Esophagus squamous epithelium (tissue), 5 donors: ENCODE results near the gene PAM. TPM values are rescaled to one million over a fixed set of nuclear protein-coding genes. Genes with fewer than 3 reads are reported as not detected.

Experiments used
- DNase-seq: peaks from one replicate; lab custom pipeline; 2025; lab: John Stamatoyannopoulos, UW
- H3K27ac ChIP-seq, 4 donors: fragments of 200-600 bp; sonication (generic); one replicate each; pipeline ENCODE4 v1.5.1; 2016 to 2019; ENCODE audit warnings: mild to moderate bottlenecking in 1 of 4
- H3K27me3 ChIP-seq, 4 donors: fragments of 200-600 bp; sonication (generic); 1 replicate in 3 of 4; 2 replicates in 1 of 4; pipeline versions ENCODE4 v1.5.1 to v1.6.0; 2017 to 2021; ENCODE audit warnings: antibody characterized with exemption in 1 of 4
- H3K36me3 ChIP-seq, 3 donors: fragments of 200-600 bp; sonication (generic); one replicate each; pipeline ENCODE4 v1.5.1; 2016 to 2019
- H3K4me1 ChIP-seq, 3 donors: fragments of 200-600 bp; sonication (generic); one replicate each; pipeline ENCODE4 v1.5.1; 2017 to 2019
- H3K4me3 ChIP-seq, 4 donors: fragments of 200-600 bp; sonication (generic); 1 replicate in 3 of 4; 2 replicates in 1 of 4; pipeline ENCODE4 v1.5.1; 2016 to 2019; ENCODE audit warnings: mild to moderate bottlenecking in 2 of 4, moderate library complexity in 1 of 4
- H3K9me3 ChIP-seq, 3 donors: fragments of 200-600 bp; sonication (generic); one replicate each; pipeline ENCODE4 v1.5.1; 2016 to 2019
- POLR2A ChIP-seq, 4 donors: fragments of 450-650 bp; IDR thresholded peaks; one replicate each; pipeline ENCODE4 v1.6.1; 2017; ENCODE audit warnings: antibody characterized with exemption in 4 of 4, mild to moderate bottlenecking in 4 of 4, moderate library complexity in 3 of 4
- WGBS, 2 donors: methylation state at CpG; one replicate each; pipeline ENCODE4 v1.1.5; 2018; 5-methylcytosine and 5-hydroxymethylcytosine counted together
- intact Hi-C: fragments of 100-400 bp; cut with DNase I; formaldehyde crosslinking; loops from one replicate; pipeline ENCODE4 v1.15.0; 2022
- total RNA-seq, 4 donors: library from RNA; depleted of rRNA; stranded (reverse); fragments of >200 nt; gene quantifications; one replicate each; pipeline ENCODE4 v1.1.0, GENCODE V29; 2016
- TF ChIP-seq, protein P1 (sequence below), 6 experiments: fragments of 450-650 bp in 4 of 6; fragments of 200-600 bp in 2 of 6; sonication (generic) in 2 of 6; IDR thresholded peaks; one replicate each; pipeline ENCODE4 v1.5.1; 2016 to 2019; ENCODE audit warnings: antibody characterized with exemption in 6 of 6, mild to moderate bottlenecking in 4 of 6, moderate library complexity in 4 of 6
- donor health status: DM: yes; HTN: yes; CAD: no.

Gene PAM
- total RNA-seq, 4 donors from 2014 or later = 33.0 to 88.5 (median 53.8) TPM

DNA sequence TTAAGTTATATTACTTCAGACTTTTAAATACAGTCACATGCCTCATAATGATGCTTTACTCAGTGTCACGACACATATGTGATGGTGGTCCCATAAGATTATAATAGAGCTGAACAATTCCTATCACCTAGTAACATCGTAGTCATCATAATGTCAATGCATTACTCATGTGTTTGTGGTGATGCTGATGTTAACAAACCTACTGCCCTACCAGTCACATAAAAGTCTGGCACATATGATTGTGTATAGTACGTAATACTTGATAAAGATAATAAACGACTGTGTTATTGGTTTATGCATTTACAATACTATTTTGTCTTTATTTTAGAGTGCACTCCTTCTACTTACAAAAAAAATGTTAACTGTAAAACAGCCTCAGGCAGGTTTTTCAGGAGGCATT is 103.7 kb downstream of the PAM start:
- H3K27ac ChIP-seq = no peak overlapping the region

DNA sequence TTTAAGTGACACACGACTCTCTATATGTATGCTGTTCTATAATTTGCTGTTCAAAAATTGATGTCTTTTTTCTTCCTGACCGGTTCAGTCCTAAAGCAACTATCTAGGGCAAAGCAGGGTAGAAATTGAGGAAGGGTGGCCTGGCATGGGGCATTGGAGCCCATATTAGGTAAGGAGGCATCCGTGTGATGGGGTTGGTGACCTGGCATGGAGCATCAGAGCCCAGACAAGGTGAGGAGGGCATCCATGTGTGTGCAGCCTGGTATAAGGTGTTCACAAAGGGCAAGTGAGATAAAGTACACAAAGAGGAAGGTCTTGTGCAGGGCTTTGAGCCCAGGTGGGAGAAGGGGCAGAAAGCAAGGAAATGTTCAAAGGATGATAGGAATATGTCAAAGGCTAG is 104.9 kb downstream of the PAM start:
- no peaks in the 10 kb centered on the region for H3K27me3 ChIP-seq
- no peak overlapping the region for H3K4me3 ChIP-seq
- no peaks in the 10 kb centered on the region for H3K36me3 ChIP-seq
- TF ChIP-seq POLR2A (IDR thresholded peaks at IDR 0.05) = no peak
- TF ChIP-seq, protein P1, sequence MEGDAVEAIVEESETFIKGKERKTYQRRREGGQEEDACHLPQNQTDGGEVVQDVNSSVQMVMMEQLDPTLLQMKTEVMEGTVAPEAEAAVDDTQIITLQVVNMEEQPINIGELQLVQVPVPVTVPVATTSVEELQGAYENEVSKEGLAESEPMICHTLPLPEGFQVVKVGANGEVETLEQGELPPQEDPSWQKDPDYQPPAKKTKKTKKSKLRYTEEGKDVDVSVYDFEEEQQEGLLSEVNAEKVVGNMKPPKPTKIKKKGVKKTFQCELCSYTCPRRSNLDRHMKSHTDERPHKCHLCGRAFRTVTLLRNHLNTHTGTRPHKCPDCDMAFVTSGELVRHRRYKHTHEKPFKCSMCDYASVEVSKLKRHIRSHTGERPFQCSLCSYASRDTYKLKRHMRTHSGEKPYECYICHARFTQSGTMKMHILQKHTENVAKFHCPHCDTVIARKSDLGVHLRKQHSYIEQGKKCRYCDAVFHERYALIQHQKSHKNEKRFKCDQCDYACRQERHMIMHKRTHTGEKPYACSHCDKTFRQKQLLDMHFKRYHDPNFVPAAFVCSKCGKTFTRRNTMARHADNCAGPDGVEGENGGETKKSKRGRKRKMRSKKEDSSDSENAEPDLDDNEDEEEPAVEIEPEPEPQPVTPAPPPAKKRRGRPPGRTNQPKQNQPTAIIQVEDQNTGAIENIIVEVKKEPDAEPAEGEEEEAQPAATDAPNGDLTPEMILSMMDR (IDR thresholded peaks at IDR 0.05) = no peak
- DNase-seq = no peak
- no peaks in the 10 kb centered on the region for H3K9me3 ChIP-seq
- WGBS, 2 donors = 93 to 100% methylated on average over 3 of the region's 3 CpGs
- peaks cover 0 to 13% (median 0%) of the 10 kb centered on the region in 3 donors for H3K4me1 ChIP-seq
- intact Hi-C loops = no loop called here
- H3K27ac ChIP-seq = no peak overlapping the region

More for the DNA sequence above, 103.7 kb downstream of the PAM start:
- Histone ChIP-seq H3K9me3 (no peaks in the 10 kb centered on the region), H3K4me3 (no peak overlapping the region), H3K27me3 (no peaks in the 10 kb centered on the region), H3K36me3 (no peaks in the 10 kb centered on the region), H3K4me1 (peaks cover 0 to 1% (median 0%) of the 10 kb centered on the region in 3 donors)
- TF ChIP-seq POLR2A (IDR thresholded peaks at IDR 0.05) = no peak
- TF ChIP-seq, protein P1 (IDR thresholded peaks at IDR 0.05) = no peak
- intact Hi-C loops = no loop called here
- 61 to 76% methylated on average over 4 of the region's 4 CpGs for WGBS, 2 donors
- DNase-seq = no peak

DNA sequence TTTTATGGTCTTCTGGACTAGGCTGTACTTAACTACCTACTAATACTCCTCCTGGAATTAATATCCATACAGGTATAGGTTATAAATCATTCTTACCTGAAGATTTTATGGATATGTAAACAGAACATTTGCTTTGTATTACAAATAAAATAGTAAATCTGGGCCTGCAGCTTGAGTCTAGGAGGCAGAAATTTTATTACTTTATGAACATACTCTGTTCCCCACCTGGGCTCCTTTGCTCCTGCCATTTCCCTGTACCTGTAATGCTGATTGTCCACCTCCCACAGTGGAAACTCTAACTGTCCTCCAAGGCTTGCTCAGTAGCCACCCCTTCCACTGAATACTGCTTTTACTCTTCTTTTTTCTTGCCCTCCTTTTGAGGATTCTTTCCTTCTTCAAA is 108.0 kb downstream of the PAM start:
- H3K4me3 ChIP-seq = no peak overlapping the region
- H3K36me3 ChIP-seq = no peaks in the 10 kb centered on the region
- intact Hi-C loops = no loop called here
- H3K27me3 ChIP-seq = no peaks in the 10 kb centered on the region
- TF ChIP-seq, protein P1 (IDR thresholded peaks at IDR 0.05) = no peak
- peaks cover 0 to 31% (median 0%) of the 10 kb centered on the region in 3 donors for H3K4me1 ChIP-seq
- H3K27ac ChIP-seq = no peak overlapping the region
- DNase-seq = no peak
- no peaks in the 10 kb centered on the region for H3K9me3 ChIP-seq

DNA sequence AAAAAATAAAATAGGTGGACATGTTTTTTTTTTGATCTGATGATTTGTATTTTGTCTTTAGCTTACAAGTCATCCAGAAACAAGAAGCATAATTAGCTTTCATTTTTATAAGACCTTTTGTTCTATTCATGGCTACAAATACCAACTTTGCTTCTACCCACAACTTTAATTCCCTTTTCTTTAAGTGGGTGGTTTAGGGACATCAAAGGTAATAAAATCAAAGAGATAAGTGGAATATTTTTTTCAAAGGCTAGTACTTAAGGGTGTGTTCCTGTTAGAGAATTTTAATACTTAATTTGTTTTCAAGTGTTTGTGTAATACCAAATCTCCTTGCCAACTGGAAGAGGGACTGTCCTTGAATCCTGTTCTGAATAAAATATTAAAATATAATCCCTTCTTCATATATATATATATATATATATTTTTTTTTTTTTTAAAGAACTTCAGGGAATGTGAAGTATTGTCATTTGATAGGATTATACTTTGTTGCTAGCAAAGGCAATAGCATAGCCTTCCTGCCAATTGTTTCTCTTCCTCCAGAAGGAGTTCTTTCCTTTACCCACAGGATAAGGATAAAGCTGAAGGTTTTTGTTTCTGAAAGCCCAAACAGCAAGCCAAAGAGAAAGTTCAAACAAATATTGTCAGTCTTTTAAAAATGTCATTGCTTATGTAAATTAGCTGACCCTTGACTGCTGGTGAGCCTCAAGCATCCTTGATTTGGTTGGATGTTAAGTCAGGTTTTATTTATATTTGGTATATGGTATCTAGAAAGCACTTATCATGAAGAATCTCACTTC is 108.9 kb downstream of the PAM start:
- H3K4me3 ChIP-seq = no peak overlapping the region
- TF ChIP-seq, protein P1 (IDR thresholded peaks at IDR 0.05) = no peak
- TF ChIP-seq POLR2A (IDR thresholded peaks at IDR 0.05) = no peak
- H3K27ac ChIP-seq = peak overlapping the region in 3 of 4 donors; percentile 42 to 71 (median 61)
- H3K36me3 ChIP-seq = no peaks in the 10 kb centered on the region
- intact Hi-C loops = no loop called here
- H3K4me1 ChIP-seq = peaks cover 0 to 31% (median 0%) of the 10 kb centered on the region in 3 donors
- no peaks in the 10 kb centered on the region for H3K9me3 ChIP-seq
- DNase-seq = no peak
- no peaks in the 10 kb centered on the region for H3K27me3 ChIP-seq

DNA sequence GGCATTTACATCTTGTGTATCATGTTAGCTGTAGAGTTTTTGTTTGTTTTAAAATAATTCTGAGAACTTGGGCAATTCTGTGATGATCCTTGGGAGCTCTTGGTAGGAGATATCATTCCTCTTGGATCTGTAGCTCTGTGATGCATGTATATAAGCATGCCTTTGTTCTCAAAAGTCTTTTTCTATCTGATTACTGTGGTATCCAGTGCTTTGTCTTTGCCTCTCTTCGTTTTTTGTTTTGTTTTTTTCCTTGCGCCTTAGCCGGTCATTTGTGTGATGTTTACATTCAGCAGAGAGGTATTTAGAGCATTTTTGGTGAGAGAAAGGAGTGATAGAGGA is 110.0 kb downstream of the PAM start:
- no peaks in the 10 kb centered on the region for H3K9me3 ChIP-seq
- no peaks in the 10 kb centered on the region for H3K27me3 ChIP-seq
- no peak for DNase-seq
- H3K36me3 ChIP-seq = no peaks in the 10 kb centered on the region
- peak overlapping the region; percentile 48 to 74 (median 62) for H3K4me3 ChIP-seq
- peaks cover 0 to 31% (median 0%) of the 10 kb centered on the region in 3 donors for H3K4me1 ChIP-seq
- WGBS, 2 donors = 18 to 20% methylated on average over 3 of the region's 3 CpGs
- H3K27ac ChIP-seq = peak overlapping the region; percentile 71 to 88 (median 78)
- intact Hi-C loops = no loop called here
- no peak for TF ChIP-seq POLR2A (IDR thresholded peaks at IDR 0.05)
- TF ChIP-seq, protein P1 (IDR thresholded peaks at IDR 0.05) = no peak
